ENCODE results near the gene CFAP77. TPM values are rescaled to one million over a fixed set of nuclear protein-coding genes. Genes with fewer than 3 reads are reported as not detected.

Gene CFAP77
- total RNA-seq, 8 experiments from 2014 or later = 0.21 to 7.9 (median 0.38) TPM; not detected in 3

- in situ Hi-C loops (cut with MboI; ENCODE audit: low pct_unique_long_range_greater_than_20kb in 2 of 9, low sequenced_read_pairs in 9 of 9, unreplicated experiment in 9 of 9) = loop anchor here in 2 of 9 experiments (10.0 kb wide), 1 partner anchor 70 kb away; no protein-coding TSS in a partner anchor
- ATAC-seq (replicated peaks in 6 of 8) = no peak
- no peak overlapping the region for H3K4me3 ChIP-seq
- peaks cover 10 to 38% of the 10 kb centered on the region in 2 donors for H3K4me1 ChIP-seq (replicated peaks in 1 of 2)
- H3K27ac ChIP-seq = no peak overlapping the region
- WGBS, 10 experiments = 53 to 84% (median 66%) methylated on average over 2 to 8 of the region's 9 CpGs; no CpG with 5 or more reads in 1 of the 10 experiments
Measured at GRCh38 chr9:132504488-132504887, 94.5 kb downstream of the CFAP77 start.

- Histone ChIP-seq H3K4me3 (no peak overlapping the region), H3K4me1 (replicated peaks in 1 of 2) (peaks cover 23 to 50% of the 10 kb centered on the region in 2 donors), H3K27ac (no peak overlapping the region)
- ATAC-seq (replicated peaks in 6 of 8) = no peak
- in situ Hi-C loops (cut with MboI; ENCODE audit: low pct_unique_long_range_greater_than_20kb in 2 of 9, low sequenced_read_pairs in 9 of 9, unreplicated experiment in 9 of 9) = loop anchor here in 2 of 9 experiments (10.0 kb wide), 1 partner anchor 69 kb away; no protein-coding TSS in a partner anchor
- WGBS, 10 experiments = 19 to 100% (median 74%) methylated on average over 3 to 6 of the region's 17 CpGs; no CpG with 5 or more reads in 4 of the 10 experiments
Measured at GRCh38 chr9:132505991-132506655, 96.1 kb downstream of the CFAP77 start.

- Histone ChIP-seq H3K27ac (no peak overlapping the region), H3K4me3 (no peak overlapping the region), H3K4me1 (replicated peaks in 1 of 2) (peaks cover 23 to 50% of the 10 kb centered on the region in 2 donors)
- ATAC-seq (replicated peaks in 6 of 8) = no peak
- WGBS, 10 experiments = 33 to 100% (median 60%) methylated on average over 2 to 8 of the region's 9 CpGs; no CpG with 5 or more reads in 1 of the 10 experiments
- in situ Hi-C loops (cut with MboI; ENCODE audit: low pct_unique_long_range_greater_than_20kb in 2 of 9, low sequenced_read_pairs in 9 of 9, unreplicated experiment in 9 of 9) = loop anchor here in 2 of 9 experiments (10.0 kb wide), 1 partner anchor 68 kb away; no protein-coding TSS in a partner anchor
Measured at GRCh38 chr9:132506977-132507669, 97.1 kb downstream of the CFAP77 start.

- 0 to 94% (median 27%) methylated on average over 1 to 20 of the region's 24 CpGs; no CpG with 5 or more reads in 1 of the 10 experiments for WGBS, 10 experiments
- Histone ChIP-seq H3K27ac (no peak overlapping the region), H3K4me3 (no peak overlapping the region), H3K4me1 (replicated peaks in 1 of 2) (peaks cover 23 to 50% of the 10 kb centered on the region in 2 donors)
- in situ Hi-C loops (cut with MboI; ENCODE audit: low pct_unique_long_range_greater_than_20kb in 2 of 9, low sequenced_read_pairs in 9 of 9, unreplicated experiment in 9 of 9) = loop anchor here in 2 of 9 experiments (10.0 kb wide), 1 partner anchor 67 kb away; no protein-coding TSS in a partner anchor
- ATAC-seq (replicated peaks in 6 of 8) = peak; percentile 38 to 92 (median 54)
Measured at GRCh38 chr9:132507670-132508469, 97.9 kb downstream of the CFAP77 start.

- WGBS, 10 experiments = 0 to 80% (median 40%) methylated on average over 1 to 15 of the region's 40 CpGs; no CpG with 5 or more reads in 1 of the 10 experiments
- in situ Hi-C loops (cut with MboI; ENCODE audit: low pct_unique_long_range_greater_than_20kb in 2 of 9, low sequenced_read_pairs in 9 of 9, unreplicated experiment in 9 of 9) = loop anchor here in 2 of 9 experiments (10.0 kb wide), 1 partner anchor 65 kb away; no protein-coding TSS in a partner anchor
- H3K4me3 ChIP-seq = no peak overlapping the region
- H3K27ac ChIP-seq = peak overlapping the region; percentile 46 to 55
- ATAC-seq (replicated peaks in 6 of 8) = peak in 7 of 8 experiments; percentile 79 to 91 (median 81)
- peaks cover 23 to 37% of the 10 kb centered on the region in 2 donors for H3K4me1 ChIP-seq (replicated peaks in 1 of 2)
Measured at GRCh38 chr9:132509928-132510874, 100.2 kb downstream of the CFAP77 start.

- WGBS, 10 experiments = 75 to 93% (median 88%) methylated on average over 2 to 16 of the region's 25 CpGs; no CpG with 5 or more reads in 4 of the 10 experiments
- Histone ChIP-seq H3K4me1 (replicated peaks in 1 of 2) (peaks cover 23 to 27% of the 10 kb centered on the region in 2 donors), H3K4me3 (no peak overlapping the region), H3K27ac (no peak overlapping the region)
- in situ Hi-C loops (cut with MboI; ENCODE audit: low pct_unique_long_range_greater_than_20kb in 2 of 9, low sequenced_read_pairs in 9 of 9, unreplicated experiment in 9 of 9) = no loop called here
- ATAC-seq (replicated peaks in 6 of 8) = no peak
Measured at GRCh38 chr9:132511191-132511999, 101.4 kb downstream of the CFAP77 start.

GRCh38 chr9:132513416-132513815 lies 103.4 kb downstream of the CFAP77 start:
- H3K27ac ChIP-seq = no peak overlapping the region
- in situ Hi-C loops (cut with MboI; ENCODE audit: low pct_unique_long_range_greater_than_20kb in 2 of 9, low sequenced_read_pairs in 9 of 9, unreplicated experiment in 9 of 9) = no loop called here
- H3K4me1 ChIP-seq (replicated peaks in 1 of 2) = peaks cover 18 to 19% of the 10 kb centered on the region in 2 donors
- WGBS, 10 experiments = 44 to 100% (median 70%) methylated on average over 1 to 11 of the region's 15 CpGs; no CpG with 5 or more reads in 3 of the 10 experiments
- ATAC-seq (replicated peaks in 6 of 8) = no peak
- H3K4me3 ChIP-seq = no peak overlapping the region

GRCh38 chr9:132514011-132514744 lies 104.2 kb downstream of the CFAP77 start:
- ATAC-seq (replicated peaks in 6 of 8) = no peak
- in situ Hi-C loops (cut with MboI; ENCODE audit: low pct_unique_long_range_greater_than_20kb in 2 of 9, low sequenced_read_pairs in 9 of 9, unreplicated experiment in 9 of 9) = no loop called here
- no peak overlapping the region for H3K4me3 ChIP-seq

GRCh38 chr9:132514821-132515220 lies 104.8 kb downstream of the CFAP77 start:
- Histone ChIP-seq H3K4me1 (replicated peaks in 1 of 2) (peaks cover 10% of the 10 kb centered on the region in 2 donors), H3K4me3 (no peak overlapping the region), H3K27ac (no peak overlapping the region)
- in situ Hi-C loops (cut with MboI; ENCODE audit: low pct_unique_long_range_greater_than_20kb in 2 of 9, low sequenced_read_pairs in 9 of 9, unreplicated experiment in 9 of 9) = no loop called here
- no peak for ATAC-seq (replicated peaks in 6 of 8)
- WGBS, 10 experiments = 20 to 80% (median 60%) methylated on average over 1 to 5 of the region's 8 CpGs; no CpG with 5 or more reads in 2 of the 10 experiments

More at GRCh38 chr9:132514011-132514744, 104.2 kb downstream of the CFAP77 start:
- Histone ChIP-seq H3K4me1 (replicated peaks in 1 of 2) (peaks cover 16% of the 10 kb centered on the region in 2 donors), H3K27ac (no peak overlapping the region)
- WGBS, 10 experiments = 19 to 100% (median 46%) methylated on average over 1 to 12 of the region's 22 CpGs; no CpG with 5 or more reads in 2 of the 10 experiments

- in situ Hi-C loops (cut with MboI; ENCODE audit: low pct_unique_long_range_greater_than_20kb in 2 of 9, low sequenced_read_pairs in 9 of 9, unreplicated experiment in 9 of 9) = no loop called here
- WGBS, 10 experiments = 17 to 100% (median 83%) methylated on average over 1 to 4 of the region's 6 CpGs; no CpG with 5 or more reads in 3 of the 10 experiments
Measured at GRCh38 chr9:132516301-132516700, 106.3 kb downstream of the CFAP77 start.

More at GRCh38 chr9:132516301-132516700, 106.3 kb downstream of the CFAP77 start:
- Histone ChIP-seq H3K4me1 (replicated peaks in 1 of 2) (no peaks in the 10 kb centered on the region), H3K27ac (no peak overlapping the region), H3K4me3 (no peak overlapping the region)
- ATAC-seq (replicated peaks in 6 of 8) = peak in 1 of 8 experiments; percentile 41

Data from motor neuron (in vitro differentiated cells).